ENCODE data around the gene MND1.
"Not testable (repeated sequence)": the region's sequence is repeated elsewhere in the genome, so short reads cannot be mapped to it uniquely, and the experiment has no call there.

MND1 gene

DNA sequence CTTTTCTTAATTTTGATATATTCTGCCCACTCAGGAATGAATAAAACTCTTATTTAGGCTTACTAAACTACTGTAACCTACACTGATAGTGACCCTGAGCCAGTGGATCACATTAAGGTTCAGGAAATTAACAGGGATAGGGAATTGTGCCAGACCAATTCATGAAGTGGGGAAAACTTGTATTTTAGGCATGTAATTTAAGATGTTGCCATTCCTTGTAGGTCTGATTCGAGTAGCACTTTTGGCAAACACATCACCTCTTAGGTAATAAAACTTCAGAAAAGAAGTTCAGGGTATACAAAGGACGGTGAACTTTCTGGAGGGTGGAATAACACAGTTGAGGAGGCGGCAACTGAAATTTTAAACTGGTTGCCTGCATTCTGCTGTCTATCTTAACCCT is 54.9 kb downstream of the MND1 start:
- Histone ChIP-seq H3K9ac (ENCODE audit: low read depth, low read length) (no peak overlapping the region), H3K9me3 (ENCODE audit: control insufficient read depth, insufficient read depth, low read length) (no peaks in the 10 kb centered on the region), H3K36me3 (ENCODE audit: insufficient read depth, low read length) (no peaks in the 10 kb centered on the region; the same call in 1 of the 2 replicates), H3K4me1 (ENCODE audit: insufficient read depth, low read length) (no peaks in the 10 kb centered on the region)

DNA sequence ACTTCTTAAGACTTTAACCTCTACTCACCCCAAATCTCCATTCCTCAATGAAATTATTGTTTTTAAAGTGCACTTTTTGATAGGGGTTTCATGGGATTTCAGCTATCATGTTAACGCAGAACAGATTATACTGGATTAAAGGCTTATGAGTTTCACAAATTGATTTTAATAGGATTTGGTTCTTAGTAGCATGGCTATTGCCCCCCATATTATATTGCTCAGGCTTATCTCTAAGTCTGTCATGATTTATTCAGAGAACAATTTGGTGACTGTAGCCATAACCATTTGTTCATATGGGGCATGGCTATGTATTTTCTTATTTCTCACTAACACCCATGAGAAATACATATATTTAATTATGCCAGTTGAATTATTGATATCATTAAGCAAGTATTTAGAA is 57.0 kb downstream of the MND1 start:
- Histone ChIP-seq H3K9me3 (ENCODE audit: control insufficient read depth, insufficient read depth, low read length) (no peaks in the 10 kb centered on the region), H3K4me1 (ENCODE audit: insufficient read depth, low read length) (no peaks in the 10 kb centered on the region), H3K9ac (ENCODE audit: low read depth, low read length) (no peak overlapping the region), H3K36me3 (ENCODE audit: insufficient read depth, low read length) (no peaks in the 10 kb centered on the region; the same call in 1 of the 2 replicates)

DNA sequence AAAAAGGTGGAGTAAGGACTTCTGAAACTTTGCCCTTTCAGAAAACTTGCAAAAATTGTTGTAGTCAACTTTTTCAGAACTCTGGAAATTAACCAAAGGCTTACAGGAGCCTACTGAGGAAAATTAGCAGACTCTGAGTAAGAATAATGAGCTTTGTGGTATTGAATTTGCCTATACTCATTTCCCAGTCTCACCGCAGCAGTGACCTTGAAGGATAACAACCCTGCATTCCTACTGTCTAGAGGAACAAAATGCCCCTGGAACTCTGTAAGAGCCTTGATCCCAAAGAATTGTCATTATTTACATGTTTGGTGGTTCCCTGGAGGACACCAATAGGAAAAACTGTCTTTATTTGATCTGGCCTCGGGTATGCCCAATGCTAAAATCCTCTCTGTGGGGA is 57.9 kb downstream of the MND1 start:
- H3K4me1 ChIP-seq (ENCODE audit: insufficient read depth, low read length), result no peaks in the 10 kb centered on the region
- H3K9ac ChIP-seq (ENCODE audit: low read depth, low read length), result no peak overlapping the region
- H3K36me3 ChIP-seq (ENCODE audit: insufficient read depth, low read length), result no peaks in the 10 kb centered on the region; the same call in 1 of the 2 replicates
- H3K9me3 ChIP-seq (ENCODE audit: control insufficient read depth, insufficient read depth, low read length), result no peaks in the 10 kb centered on the region

DNA sequence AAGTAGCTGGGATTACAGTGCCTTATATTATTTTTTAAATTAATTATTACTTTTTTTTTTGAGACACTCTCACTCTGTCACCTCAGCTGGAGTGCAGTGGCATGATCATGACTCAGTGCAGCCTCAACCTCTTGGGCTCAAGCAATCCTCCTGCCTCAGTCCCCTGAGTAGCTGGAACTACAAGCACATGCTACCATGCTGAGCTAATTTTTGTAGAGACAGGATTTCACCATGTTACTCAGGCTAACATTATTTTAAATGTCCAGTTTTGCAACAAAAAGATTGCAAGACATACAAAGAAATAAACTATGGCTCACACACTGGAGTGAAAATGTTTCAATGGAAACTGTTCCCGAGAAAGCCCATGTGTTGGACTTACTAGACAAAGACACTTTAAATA is 59.2 kb downstream of the MND1 start:
- no peak overlapping the region for H3K9ac ChIP-seq (ENCODE audit: low read depth, low read length)
- no peaks in the 10 kb centered on the region; the same call in 1 of the 2 replicates for H3K36me3 ChIP-seq (ENCODE audit: insufficient read depth, low read length)
- H3K9me3 ChIP-seq (ENCODE audit: control insufficient read depth, insufficient read depth, low read length), result no peaks in the 10 kb centered on the region
- H3K4me1 ChIP-seq (ENCODE audit: insufficient read depth, low read length), result no peaks in the 10 kb centered on the region

DNA sequence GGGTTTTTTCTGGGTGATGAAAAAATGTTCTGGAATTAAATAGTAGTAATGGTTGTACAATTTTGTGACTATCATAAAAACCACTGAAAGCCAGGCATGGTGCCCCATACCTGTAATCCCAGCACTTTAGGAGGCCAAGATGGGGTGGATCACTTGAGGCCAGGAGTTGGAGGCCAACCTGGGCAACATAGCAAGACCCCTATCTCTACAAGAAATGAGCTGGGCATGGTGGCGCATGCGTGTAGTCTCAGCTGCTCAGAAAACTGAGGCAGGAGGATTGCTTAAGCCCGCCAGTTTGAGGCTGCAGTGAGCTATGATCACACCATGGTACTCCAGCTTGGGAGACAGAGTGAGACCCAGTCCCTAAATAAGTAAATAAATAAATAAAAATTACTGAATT is 63.4 kb downstream of the MND1 start:
- H3K9ac ChIP-seq (ENCODE audit: low read depth, low read length), result no peak overlapping the region
- no peaks in the 10 kb centered on the region for H3K36me3 ChIP-seq (ENCODE audit: insufficient read depth, low read length)
- no peaks in the 10 kb centered on the region for H3K9me3 ChIP-seq (ENCODE audit: control insufficient read depth, insufficient read depth, low read length)

DNA sequence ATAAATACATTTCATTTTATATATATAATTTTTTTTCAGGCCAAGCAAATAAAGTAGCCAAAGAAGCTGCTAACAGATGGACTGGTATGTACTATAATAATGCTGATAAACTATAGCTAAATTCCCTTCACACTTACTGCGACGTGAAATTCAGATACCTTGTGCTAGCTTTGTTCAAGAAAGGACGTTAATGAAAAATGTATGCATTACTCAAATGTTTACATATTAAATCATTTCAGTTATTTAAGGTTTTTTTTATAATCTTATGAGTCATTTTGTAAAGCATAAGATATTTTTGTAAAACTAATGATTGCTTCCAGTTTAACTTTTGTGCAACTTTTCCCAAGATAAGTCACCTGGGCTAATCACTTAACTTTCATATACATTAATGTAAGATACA is 64.4 kb downstream of the MND1 start:
- Histone ChIP-seq H3K36me3 (ENCODE audit: insufficient read depth, low read length) (no peaks in the 10 kb centered on the region), H3K9ac (ENCODE audit: low read depth, low read length) (no peak overlapping the region), H3K4me1 (ENCODE audit: insufficient read depth, low read length) (peaks cover 6% of the 10 kb centered on the region; the same call in 1 of the 2 replicates), H3K9me3 (ENCODE audit: control insufficient read depth, insufficient read depth, low read length) (no peaks in the 10 kb centered on the region)

More for the DNA sequence above, 63.4 kb downstream of the MND1 start:
- no peaks in the 10 kb centered on the region for H3K4me1 ChIP-seq (ENCODE audit: insufficient read depth, low read length)

DNA sequence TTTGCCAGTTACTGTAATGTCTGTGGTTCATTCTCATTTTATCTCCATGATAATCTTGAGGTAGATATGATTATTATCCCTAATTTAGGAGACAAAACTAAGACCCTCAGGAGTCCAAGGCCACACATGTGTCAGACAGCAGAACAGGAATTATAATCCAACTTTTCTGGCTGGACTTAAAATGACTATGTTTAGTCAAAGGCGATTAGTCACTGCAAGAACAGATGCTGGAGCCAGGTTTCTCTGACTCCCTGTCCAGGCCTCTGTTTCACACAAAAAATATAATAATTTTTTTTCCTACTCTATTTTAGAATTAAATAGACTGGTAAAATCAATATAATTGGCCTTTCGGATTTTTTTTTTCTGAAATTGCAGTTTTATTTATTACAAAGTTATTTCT is 64.9 kb downstream of the MND1 start:
- H3K4me1 ChIP-seq (ENCODE audit: insufficient read depth, low read length), result peaks cover 6% of the 10 kb centered on the region; the same call in 1 of the 2 replicates
- H3K9me3 ChIP-seq (ENCODE audit: control insufficient read depth, insufficient read depth, low read length), result no peaks in the 10 kb centered on the region
- H3K36me3 ChIP-seq (ENCODE audit: insufficient read depth, low read length), result no peaks in the 10 kb centered on the region
- no peak overlapping the region for H3K9ac ChIP-seq (ENCODE audit: low read depth, low read length)

DNA sequence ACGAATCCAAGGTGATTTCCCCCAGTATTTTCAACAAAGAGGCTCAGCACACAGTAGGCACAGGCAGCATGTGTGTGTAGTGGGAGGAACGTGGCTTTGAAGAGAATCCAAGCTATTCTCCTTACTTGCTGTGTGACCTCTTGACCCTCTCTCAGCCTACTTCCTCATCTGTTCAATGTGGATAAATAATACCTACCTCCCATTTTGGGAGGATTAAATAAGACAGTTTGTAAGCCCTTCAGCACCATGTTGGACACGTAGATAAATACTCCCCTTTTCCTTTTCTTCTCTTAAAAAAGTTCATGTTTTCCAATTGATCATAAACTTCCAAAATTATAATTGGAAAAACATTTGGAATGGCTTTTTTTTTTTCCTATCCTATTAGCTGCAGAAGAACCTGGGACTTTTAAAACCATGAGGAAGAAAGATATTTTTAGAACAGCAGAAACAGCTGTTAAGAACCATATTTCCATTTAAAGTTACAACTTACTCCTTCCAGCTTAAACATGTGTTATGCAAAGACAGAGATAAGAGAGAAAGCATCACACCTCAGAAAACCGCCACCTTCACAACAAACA is 65.5 kb downstream of the MND1 start:
- Histone ChIP-seq H3K9me3 (ENCODE audit: control insufficient read depth, insufficient read depth, low read length) (no peaks in the 10 kb centered on the region), H3K4me1 (ENCODE audit: insufficient read depth, low read length) (peaks cover 6% of the 10 kb centered on the region; the same call in 1 of the 2 replicates), H3K9ac (ENCODE audit: low read depth, low read length) (no peak overlapping the region), H3K36me3 (ENCODE audit: insufficient read depth, low read length) (no peaks in the 10 kb centered on the region)

DNA sequence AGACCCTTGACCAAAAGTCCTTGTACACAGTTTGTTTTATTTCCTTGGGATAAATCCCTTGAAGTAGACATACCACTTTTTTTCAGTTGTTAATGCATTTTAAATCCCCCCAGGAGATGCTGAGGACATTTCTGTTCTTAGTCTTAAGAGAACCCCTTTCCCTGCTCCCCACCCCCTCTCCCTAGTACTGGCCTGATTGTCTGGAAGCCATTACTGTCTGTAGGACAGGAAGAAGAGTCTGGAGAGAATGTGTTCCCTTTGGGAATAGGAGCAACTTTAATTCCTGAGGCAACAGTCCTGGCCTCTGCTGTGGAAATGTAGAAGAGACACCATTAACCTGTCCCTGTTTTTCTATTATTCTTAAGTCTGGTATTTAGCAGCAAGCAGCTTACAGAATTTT is 69.4 kb downstream of the MND1 start:
- Histone ChIP-seq H3K9me3 (ENCODE audit: control insufficient read depth, insufficient read depth, low read length) (no peaks in the 10 kb centered on the region), H3K9ac (ENCODE audit: low read depth, low read length) (no peak overlapping the region), H3K36me3 (ENCODE audit: insufficient read depth, low read length) (no peaks in the 10 kb centered on the region), H3K4me1 (ENCODE audit: insufficient read depth, low read length) (peaks cover 15% of the 10 kb centered on the region)

DNA sequence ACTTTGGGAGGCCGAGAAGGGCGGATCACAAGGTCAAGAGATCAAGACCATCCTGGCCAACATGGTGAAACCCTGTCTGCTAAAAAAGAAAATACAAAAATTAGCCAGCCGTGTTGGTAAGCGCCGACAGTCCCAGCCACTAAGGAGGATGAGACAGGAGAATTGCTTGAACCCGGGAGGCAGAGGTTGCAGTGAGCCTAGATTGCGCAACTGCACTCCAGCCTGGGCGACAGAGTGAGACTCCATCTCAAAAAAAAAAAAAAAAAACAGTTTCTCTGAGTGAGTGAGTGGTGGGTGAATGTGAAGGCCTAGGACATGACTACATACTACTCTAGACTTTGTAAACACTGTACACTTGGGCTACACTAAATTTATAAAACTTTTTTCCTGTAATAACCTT is 72.0 kb downstream of the MND1 start:
- not testable (repeated sequence) for H3K9me3 ChIP-seq (ENCODE audit: control insufficient read depth, insufficient read depth, low read length); H3K9ac ChIP-seq (ENCODE audit: low read depth, low read length); H3K36me3 ChIP-seq (ENCODE audit: insufficient read depth, low read length)
- peaks cover 23% of the 10 kb centered on the region for H3K4me1 ChIP-seq (ENCODE audit: insufficient read depth, low read length)

DNA sequence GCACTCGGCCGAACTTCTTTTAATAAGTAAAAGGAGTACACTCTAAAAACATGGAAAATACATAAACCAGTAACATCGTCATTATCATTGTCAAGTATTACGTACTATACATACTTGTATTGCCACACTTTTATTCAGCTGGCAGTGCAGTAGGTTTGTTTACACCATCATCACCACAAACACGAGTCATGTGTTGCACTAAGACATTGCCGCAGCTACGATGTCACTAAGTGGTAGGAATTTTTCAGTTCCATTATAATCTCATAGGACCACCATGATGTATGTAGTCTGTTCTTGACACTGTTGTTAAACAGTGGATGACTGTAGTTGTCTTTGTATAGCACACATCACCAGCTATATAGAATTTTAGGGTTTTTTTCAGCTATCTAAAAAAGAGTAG is 73.6 kb downstream of the MND1 start:
- no peaks in the 10 kb centered on the region for H3K36me3 ChIP-seq (ENCODE audit: insufficient read depth, low read length)
- peaks cover 23% of the 10 kb centered on the region for H3K4me1 ChIP-seq (ENCODE audit: insufficient read depth, low read length)

DNA sequence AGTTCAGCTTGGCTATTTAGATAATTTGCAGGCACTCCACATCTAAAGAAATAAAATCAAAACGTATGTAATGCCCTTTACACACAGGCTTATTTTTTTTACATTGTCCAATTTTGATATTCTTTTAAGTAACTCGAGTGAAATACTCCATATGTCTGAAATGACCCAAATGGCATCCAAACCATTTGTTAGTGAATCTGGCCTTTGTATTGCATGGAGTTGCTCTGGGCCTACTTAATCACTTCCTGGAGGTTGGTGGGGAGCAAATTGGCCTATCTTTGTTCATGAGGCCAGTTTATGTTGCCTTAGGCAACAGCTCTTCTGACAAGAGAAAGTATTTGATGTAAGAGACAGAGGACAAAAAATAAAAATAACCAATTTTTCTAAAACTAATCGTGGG is 74.1 kb downstream of the MND1 start:
- Histone ChIP-seq H3K9me3 (ENCODE audit: control insufficient read depth, insufficient read depth, low read length) (no peaks in the 10 kb centered on the region), H3K36me3 (ENCODE audit: insufficient read depth, low read length) (no peaks in the 10 kb centered on the region), H3K4me1 (ENCODE audit: insufficient read depth, low read length) (peaks cover 20% of the 10 kb centered on the region), H3K9ac (ENCODE audit: low read depth, low read length) (no peak overlapping the region)

More for the DNA sequence above, 73.6 kb downstream of the MND1 start:
- H3K9me3 ChIP-seq (ENCODE audit: control insufficient read depth, insufficient read depth, low read length), result no peaks in the 10 kb centered on the region
- no peak overlapping the region for H3K9ac ChIP-seq (ENCODE audit: low read depth, low read length)

DNA sequence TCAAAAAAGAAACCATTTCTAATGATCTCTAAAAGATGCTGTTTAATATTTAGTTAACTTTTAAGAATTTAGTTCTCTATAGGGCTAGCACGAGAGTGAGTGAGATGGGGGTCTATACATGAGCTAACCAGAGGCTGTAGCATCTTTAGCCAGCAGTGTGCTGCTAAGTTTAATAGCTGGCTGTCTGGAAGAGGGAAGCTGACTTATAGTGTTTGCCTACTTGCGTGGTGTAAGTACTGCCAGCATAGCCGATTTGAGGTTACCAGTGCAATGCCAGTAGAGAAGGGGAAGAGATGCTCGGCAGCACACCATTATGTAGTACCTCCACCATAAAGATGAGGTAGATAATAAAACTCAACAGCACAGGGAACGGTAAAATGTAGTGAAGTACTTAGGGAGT is 74.5 kb downstream of the MND1 start:
- no peaks in the 10 kb centered on the region for H3K9me3 ChIP-seq (ENCODE audit: control insufficient read depth, insufficient read depth, low read length)
- no peak overlapping the region for H3K9ac ChIP-seq (ENCODE audit: low read depth, low read length)
- no peaks in the 10 kb centered on the region for H3K36me3 ChIP-seq (ENCODE audit: insufficient read depth, low read length)
- H3K4me1 ChIP-seq (ENCODE audit: insufficient read depth, low read length), result peaks cover 18% of the 10 kb centered on the region

DNA sequence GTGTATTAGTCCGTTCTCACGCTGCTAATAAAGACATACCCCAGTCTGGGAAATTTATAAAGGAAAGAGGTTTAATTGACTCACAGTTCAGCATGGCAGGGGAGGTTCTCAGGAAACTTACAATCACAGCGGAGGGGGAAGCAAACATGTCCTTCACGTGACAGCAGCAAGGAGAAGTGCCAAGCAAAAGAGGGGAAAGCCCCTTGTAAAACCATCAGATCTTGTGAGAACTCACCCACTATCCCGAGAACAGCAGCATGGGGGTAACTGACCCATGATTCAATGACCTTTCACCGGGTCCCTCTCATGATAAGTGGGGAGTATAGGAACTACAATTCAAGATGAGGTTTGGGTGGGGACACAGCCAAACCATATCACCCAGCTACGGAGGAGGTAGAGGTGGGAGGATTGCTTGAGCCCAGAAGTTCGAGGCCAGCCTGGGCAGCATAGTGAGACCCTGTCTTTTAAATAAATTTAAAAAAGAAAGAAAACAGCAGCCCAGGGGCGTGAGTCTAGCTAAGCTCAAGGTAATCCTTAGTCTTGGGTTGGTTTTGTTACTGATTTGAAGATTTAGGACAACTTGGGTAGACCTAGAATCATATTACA is 75.3 kb downstream of the MND1 start:
- Histone ChIP-seq H3K9ac (ENCODE audit: low read depth, low read length) (no peak overlapping the region), H3K36me3 (ENCODE audit: insufficient read depth, low read length) (no peaks in the 10 kb centered on the region), H3K4me1 (ENCODE audit: insufficient read depth, low read length) (peaks cover 18% of the 10 kb centered on the region), H3K9me3 (ENCODE audit: control insufficient read depth, insufficient read depth, low read length) (no peaks in the 10 kb centered on the region)

DNA sequence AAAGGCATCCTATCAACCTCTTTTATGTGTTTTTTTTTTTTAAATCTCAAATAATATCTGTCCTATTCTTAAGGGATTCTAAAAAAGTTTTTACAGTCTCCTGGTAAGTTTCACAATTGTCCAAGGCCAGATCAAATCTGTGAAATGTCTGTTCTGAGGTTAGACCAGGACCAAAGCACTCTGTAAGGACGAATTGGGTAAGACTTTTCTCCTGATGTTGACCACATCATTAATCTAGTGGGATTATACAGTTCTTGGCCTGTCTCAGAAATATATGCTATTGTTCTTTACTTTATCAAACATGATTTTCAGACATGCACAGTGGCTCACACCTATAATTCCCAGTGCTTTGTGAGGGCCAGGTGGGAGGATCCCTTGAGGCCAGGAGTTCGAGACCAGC is 75.9 kb downstream of the MND1 start:
- H3K4me1 ChIP-seq (ENCODE audit: insufficient read depth, low read length), result peaks cover 18% of the 10 kb centered on the region
- H3K9me3 ChIP-seq (ENCODE audit: control insufficient read depth, insufficient read depth, low read length), result no peaks in the 10 kb centered on the region
- H3K36me3 ChIP-seq (ENCODE audit: insufficient read depth, low read length), result no peaks in the 10 kb centered on the region
- H3K9ac ChIP-seq (ENCODE audit: low read depth, low read length), result no peak overlapping the region

Measured in ES-I3 (cell line).